Measurements from ENCODE around the gene MAPK8IP1.

MAPK8IP1 gene

DNA sequence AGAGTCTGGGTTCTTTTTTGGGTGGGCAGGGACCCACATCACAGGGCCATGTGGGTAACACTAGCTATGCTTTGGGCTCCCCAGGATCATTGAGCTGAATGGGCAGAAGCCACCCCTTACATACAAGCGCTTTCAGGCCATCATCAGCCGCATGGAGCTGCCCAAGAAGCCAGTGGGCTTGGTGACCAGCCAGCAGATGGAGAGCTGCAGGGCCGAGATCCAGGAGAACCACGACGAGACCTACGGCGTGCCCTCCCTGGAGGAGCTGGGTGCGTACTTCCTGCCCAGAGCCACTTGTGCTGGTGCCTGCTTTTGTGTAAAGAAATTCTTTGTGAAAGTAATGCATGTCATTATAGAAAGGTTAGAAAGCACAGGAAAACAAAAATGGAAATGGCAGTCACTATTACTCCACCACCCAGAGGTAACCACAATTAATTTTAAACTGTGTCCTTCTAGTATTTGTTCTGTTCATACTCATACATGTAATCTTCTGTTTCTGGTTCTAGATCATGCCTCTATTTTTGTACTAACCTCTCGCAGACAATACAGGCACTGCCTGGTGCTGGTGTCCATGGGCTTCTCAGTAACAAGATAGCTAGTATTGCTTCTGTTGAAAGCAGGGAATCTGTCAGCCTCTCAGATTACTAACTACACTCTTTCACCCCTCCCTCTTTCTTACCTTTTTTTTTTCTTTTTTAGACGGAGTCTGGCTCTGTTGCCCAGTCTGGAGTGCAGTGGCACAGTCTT is 24.5 kb upstream of the MAPK8IP1 start:
- DNase-seq: no peak

DNA sequence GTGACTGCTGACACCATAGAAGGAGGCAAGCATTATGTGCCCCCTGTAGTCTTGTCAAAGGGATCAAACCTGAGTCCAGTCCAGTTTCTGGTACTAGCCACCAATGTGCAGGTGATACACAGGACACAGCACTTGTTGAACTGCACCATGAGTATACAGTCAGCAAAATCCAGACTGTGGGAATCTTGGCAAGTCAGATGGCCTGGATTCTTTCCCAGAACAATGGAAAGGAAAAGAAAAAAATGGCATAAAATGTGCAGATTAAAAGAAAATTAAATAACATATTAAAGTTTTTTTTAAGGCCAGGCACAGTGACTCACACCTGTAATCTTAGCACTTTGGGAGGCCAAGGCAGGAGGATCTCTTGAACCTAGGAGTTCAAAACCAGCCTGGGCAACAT is 21.4 kb upstream of the MAPK8IP1 start:
- DNase-seq: no peak

DNA sequence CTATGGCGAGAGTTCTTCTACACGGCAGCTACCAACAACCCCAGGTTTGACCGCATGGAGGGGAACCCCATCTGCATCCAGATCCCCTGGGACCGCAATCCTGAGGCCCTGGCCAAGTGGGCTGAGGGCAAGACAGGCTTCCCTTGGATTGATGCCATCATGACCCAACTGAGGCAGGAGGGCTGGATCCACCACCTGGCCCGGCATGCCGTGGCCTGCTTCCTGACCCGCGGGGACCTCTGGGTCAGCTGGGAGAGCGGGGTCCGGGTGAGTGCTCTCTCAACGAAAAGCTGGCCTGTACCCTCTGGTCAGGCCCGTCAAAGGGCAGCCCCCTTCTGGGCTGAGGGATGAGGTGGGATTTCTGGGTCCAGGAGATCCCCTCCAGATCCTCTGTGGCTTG is 15.9 kb upstream of the MAPK8IP1 start:
- no peak for DNase-seq

DNA sequence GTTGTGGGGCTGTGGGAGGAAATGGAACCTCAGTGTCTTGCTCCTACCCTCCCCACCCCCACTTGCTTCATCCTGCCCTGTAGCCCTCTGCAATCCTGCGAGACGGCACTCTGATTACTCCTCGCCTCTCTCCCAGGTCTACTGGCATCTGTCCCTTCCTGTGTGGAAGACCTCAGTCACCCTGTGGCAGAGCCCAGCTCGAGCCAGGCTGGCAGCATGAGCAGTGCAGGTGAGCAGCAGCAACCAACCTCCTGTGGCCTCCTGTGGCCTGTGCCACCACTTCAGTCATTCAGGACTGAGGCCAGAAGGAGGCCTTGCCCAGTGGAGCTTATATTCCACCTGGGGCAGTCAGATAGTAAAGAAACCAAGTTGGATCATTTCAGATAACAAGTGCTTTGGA is 14.7 kb upstream of the MAPK8IP1 start:
- DNase-seq: no peak

DNA sequence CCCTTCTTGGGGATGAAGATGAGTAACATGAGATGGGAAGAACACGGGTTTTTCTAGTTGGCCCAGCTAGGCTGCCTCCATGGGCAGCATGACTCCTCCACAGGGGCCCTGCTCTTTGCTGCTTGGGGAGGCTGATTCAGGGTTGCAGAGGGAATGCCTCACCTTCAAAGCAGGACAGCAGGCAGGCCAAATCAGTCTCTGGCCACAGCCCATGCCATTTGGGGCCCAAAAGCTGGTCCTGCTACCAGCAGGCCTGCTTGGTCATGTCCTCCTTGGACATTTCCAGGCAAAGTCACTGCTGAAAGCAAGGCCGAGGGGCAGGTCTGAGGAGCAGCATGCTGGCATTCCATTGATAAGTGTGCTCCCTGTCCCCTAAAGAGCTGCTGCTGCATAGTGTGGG is 13.8 kb upstream of the MAPK8IP1 start:
- DNase-seq: no peak

DNA sequence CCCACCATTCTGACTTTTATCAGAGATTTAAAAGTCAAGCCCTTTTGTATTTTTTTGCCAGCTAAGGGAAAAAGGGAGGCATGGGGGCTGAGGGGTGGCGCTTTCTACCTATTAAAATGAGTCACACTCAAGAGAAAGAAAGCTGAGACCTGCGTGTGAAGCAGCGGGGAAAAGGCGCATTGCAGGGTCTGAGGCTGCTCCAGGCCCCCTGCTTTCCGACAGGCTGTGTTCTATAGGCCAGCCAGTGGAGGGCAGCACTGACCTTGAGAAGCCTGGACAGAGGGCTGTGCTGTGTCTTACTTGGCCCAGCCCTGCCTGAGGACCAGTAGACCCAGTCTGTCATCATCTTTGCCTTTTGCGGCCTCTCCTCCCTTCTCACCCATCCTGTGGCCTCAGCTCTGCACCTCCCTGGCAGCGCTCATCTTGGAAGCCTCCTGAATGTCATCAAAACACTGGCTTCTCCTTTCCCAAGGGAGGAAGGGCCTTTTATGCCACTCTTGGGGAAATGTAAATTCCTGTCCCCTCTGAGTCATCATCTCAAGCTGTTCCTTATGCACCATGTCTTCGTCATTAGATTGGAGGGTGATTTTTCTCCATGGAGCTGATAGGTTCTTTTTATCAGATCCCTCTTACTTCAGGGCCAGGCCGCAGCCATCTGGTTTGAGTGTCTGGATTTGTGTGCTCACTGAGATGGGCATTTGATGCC is 12.6 kb upstream of the MAPK8IP1 start:
- DNase-seq: peak; percentile 42

DNA sequence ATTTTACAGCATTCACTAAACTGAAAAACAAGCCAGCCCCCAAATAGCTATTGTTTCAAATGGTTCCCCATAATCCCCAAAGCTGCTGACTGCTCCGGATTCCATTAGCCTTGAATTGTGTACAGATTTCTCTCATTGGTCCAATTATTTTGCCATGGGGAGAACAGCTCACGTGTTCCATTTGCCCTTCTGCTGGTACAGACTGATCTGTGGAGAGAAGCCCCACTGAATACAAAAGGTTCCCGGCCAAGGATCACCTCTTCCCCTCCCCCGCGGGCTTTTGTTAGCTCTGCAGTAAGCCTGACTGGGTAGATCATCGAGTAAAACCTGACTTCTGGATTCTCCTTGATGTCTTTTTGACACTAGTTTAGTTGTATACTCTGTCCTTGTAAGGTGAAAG is 9.1 kb upstream of the MAPK8IP1 start:
- DNase-seq: no peak

DNA sequence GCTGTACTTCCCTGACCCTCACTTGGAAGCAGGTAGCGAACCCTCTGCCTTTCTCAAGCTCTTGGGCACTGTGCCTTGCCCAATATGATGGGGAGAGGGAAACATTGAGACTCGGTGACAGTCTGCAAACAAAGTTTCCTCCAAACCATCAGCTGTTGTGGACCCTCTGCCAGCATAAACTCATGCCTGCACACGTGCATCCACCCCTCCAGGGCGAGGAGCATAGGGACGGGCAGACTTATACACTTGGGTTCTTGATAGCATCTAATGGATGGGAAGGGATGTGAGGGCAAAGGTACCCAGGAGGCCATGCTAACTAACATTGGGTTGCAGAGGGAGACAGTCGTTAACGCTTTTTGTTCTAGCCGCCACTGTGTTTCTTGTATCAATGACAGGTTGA is 8.2 kb upstream of the MAPK8IP1 start:
- no peak for DNase-seq

DNA sequence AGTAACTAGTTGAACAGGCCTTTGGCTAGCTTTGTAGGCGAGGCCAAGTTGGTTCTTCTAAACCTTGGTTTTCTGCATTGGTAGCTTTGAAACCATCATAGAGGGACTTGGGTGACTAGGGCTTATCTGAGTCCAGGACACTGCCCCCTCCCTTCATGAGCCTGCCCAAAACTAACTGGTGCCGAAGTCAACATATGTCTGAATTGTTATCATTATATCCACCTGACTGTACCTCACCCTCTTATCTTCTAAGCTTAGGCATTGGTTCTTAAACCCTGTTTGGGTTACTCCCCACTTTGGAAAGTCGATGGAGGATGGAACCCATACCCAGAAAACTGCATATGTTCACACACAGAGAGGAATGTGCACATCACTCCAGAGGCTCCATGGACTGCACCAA is 7.6 kb upstream of the MAPK8IP1 start:
- no peak for DNase-seq

DNA sequence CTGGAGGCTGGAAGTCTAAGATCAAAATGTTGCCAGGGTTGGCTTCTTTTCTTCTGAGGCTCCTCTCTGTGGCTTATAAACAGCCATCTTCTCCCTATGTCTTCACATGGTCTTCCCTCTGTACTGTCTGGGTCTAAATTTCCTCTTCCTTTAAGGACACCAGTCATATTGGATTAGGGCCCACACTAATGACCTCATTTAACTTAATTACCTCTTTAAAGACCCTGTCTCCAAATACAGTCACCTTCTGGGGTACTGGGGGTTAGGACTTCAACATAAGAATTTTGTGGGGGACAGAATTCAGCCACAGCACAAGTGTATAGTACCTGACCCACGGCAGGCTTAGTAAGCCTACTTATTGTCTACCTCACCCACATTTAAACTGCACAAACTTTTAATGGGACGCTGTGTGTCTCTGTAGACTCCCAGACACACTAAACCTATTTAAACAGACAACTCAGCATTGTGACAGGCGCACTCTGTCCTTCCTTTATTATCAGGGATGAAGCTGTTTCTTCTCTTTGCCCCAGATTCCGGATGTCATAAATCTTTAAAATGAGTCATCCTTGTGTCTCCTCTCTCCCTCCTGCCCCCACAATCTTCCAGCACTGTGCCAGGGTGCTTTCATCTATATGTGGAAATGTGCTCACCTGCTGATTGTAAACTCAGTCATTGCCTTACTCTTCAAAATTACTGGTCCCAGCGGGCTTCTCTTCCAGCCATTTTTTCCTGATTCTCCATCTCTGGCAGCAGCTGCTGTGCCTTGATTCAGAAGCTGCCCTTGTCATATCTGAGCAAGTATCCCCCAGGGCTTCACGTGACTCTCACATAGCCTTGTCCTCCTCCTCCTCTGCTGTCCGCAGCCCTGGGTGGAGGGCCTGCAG is 5.4 kb upstream of the MAPK8IP1 start:
- DNase-seq: no peak

DNA sequence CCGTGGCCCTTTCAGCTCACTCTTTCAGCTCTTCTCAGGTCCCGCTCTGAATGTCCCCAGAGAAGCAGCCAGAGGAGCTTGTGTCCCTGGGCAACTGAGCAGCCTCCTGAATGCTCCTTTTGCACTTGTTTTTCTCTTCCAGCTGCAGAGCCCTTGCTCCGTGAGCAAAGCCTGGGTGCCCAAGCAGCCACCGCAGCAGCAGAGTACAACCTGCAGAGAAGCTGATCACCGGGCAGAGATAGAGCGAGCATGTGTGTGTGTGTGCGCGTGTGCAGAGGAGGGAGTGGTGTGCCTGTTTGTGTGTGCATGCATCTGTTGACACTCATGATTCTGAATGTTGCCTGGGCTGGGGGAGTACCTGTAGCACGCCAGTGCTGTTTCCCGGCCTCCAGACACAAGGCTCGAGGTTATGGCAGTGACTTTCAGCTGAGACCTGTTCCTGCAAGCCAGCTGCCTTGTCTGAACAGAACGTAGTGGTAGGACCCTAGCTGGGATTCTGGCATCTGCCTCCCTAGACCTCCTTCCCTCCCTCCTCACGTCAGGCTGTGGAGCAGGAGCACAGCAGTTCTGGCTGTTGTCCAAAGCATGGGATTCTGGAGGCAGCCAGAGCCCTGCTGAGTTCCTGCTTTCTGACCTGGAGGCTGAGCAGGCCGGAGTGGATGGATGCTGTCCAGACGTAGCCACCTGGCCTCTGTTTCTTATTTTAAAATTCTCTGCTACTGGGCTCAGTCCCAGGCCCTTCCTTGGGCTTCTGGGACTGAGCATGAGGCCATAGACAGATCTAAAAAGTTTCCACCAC is 4.5 kb upstream of the MAPK8IP1 start:
- no peak for DNase-seq

DNA sequence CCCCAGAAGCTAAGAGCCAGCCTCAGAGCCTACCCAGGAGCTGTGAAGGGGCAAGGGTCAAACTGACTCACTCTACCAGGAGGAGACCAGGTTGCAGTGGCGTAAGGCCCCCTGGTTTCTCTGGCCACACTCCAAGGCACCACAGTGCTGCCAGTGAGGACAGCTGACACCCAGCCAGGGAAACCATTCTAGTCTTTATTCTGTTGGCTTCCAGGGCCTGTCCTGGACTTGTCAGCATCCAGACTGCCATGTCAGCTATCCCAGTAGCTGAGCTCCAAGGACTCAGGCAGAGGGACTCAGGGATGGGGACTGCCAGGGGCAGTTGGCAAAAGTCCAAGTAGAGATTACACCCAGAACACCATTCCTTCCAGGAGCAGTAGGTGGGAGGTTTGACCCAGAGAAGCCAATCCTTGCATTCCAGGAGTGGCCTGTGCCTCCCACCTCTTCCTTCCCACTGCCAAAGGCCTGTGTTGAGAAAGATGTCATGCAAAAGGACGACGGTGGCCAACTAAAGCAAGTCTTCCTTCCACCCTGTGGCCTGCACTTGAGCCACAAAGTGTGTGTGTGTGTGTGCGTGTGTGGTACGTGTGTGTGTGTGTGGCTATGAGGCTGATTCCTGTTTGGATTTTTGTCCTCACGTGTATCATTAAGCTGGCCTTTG is 3.6 kb upstream of the MAPK8IP1 start:
- DNase-seq: no peak

DNA sequence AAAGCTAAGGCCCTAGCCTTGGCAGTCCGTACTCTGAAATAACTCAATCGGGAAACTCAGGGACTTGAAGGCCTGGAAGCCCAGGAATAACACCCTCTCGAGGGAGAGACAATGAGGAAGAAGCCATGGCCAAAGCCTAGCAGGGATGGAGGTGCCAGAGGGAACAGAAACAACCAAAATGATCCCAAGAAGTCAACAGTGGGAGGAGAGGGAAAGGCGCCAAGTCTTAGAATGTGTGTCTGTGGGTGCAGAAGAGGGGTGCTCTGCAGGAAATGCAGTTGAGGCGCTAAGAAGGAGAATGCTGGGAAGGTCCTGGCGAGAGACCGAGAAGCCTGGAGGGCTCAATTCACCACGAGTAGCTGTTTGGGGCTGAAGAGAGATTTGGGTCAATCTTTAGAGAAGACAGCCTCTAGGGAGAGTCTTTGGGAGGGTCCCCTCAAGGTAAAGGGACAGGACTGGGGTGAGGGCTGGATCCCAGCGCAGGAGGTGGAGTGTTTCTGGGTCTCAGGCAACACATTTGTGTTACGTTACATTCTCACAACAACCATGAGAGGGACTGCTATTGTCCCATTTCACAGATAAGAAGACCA is 760 bp upstream of the MAPK8IP1 start:
- no peak for DNase-seq

DNA sequence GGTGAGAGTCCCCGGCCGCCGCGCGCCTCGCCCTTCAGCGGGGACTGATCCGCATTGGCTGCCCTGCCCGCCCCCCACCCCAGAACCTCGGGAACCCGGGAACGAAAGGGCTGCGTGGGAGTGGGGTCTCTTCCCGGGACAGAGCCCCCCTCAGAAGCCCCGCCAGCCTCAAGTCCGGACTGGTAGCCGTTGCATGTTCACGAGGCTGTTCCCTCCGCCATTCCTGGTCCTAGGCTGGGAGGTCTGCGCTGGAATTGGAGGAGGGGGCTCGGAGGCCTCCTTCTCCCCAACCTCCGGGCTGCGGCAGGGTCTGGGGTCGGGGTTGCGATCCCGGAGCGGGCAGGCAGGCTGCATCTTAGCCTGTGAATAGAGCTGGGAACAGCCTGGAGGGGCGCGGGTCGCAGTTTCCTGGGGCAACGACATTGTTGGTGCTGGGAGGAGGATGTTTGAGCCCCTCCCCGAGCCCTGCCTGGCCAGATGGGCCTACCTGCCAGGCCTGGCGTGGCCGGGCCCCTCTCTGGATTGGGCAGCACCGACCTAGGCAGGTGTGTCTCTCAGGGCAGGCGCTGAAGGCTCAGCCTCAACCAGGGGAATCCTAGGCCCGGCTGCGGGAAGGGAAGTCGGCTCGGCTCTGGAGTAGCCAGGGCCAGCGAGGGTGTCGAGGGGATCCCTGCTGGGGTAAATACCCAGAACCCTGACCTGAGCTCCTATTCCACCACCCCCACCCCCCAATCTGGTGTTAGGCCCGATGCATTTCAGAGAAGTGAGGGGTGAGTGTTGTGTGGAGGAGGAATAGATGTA is 670 bp downstream of the MAPK8IP1 start:
- DNase-seq: no peak

DNA sequence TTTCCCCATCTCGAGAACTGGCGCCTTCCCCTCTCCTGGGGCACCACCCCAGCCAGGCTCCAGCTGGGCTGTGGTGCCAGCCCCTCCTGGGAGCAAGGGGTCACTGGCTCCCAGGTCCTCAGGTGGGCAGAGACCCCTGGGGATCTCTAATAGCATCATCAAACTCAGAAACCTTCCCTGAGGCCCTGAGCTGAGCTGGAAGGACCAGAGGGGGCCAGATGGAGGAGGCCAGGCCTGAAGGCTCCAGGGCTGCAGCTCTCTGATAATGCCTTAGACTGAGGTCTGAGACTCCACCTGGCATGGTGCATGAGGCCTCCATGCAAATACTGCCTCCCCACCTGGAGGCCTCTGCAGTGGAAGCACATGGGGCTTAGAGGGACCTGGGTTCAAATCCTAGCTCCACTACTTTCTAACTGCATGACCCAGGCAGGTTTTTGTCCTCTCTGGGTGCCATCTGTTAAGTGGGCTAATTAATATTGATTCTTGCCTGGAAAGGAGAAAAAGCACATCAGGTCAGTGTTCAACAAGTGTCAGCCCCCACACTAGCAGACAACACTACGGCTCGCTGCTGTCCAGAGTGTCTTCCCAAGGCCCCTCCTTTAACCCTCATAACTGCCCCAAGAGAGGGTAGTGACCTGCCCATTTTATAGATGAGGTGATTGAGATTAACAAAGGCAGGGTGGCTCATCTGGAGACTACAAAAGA is 1.5 kb downstream of the MAPK8IP1 start:
- no peak for DNase-seq

DNA sequence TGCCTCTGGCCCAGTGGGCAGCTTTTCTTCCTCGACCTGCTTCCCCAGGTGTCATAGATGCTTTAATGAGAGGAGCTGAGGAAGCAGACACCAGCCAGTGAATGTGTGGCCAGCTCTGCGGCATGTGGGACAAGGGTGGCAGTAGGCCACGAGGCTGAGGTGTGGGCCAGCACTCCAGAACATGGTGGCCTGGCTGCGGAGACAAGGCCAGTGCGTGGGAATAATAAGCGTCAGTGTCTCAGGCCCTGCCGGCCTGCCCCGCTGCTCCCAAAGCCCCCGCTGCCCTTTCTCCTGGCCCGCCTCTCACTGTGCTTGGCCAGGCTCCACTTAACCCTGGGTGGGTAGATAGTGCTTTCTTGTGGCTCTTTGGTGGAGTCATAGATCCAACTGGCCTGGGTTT is 2.1 kb downstream of the MAPK8IP1 start:
- DNase-seq: no peak

DNA sequence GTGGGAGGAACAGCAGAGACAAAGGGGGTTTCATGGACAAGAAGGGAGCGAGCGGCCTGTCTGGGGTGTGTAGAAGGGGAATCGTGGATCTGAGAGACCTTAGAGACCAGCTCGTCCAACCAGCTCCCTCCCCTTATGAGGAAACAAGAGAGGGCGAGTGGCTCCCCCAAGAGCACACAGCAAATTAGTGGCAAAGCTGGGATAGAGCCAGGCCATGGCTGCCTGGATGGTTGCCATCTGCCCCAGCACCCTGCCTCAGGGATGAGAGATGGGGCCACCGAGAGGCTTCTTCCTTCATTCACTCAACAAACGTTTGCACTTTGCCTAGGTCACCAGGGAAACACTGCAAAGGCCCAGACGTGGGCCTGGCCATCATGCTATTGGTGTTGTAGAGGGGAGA is 4.1 kb downstream of the MAPK8IP1 start:
- no peak for DNase-seq

DNA sequence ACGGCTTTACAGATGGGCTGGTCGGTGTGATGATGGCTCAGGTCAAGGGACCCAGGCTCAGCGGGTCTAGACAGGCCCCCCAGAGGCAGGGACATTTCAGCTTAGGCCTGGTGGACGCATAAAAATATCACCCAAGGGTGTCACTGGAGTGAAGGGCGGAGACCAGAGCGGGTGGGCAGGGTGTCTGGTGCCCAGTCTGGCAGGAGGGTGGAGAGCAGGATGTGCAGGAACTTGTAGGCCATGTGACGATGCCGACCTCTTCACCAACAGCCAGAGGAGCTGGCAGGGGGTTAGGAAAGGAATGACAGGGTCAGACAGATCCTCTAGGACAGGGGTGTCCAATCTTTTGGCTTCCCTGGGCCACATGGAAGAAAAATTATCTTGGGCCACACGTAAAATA is 4.5 kb downstream of the MAPK8IP1 start:
- DNase-seq: no peak

DNA sequence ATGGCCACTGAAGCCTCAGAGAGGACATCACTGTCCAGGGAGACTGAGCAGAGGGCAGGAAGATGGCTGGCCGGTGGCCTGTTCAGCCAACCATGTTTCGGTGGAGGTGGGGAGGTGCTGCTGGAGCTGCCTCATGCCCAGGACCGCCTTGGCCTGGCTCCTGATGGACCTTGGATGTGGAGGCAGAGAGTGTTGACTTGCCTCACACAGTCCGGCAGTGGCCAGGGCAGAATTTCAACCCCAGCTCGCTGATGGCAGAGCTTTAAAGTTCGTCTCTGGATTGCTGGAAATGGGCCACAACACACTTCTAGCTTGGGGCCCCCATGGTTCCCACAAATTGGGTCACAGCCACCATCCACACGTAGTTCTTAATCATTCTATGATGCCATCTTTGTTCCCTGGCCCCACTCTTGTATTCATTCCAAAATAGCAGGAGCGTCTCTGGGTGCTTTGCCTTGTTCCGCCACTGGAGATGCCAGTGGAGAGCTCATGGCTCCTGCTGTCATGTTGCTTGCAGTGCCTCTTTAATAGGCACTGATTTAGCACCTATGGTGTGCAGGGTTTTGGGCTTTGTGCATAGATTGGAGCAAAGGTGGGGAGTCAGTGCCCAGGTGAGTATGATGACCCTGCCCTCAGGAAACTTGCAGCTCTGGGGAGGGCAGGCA is 5.6 kb downstream of the MAPK8IP1 start:
- no peak for DNase-seq

DNA sequence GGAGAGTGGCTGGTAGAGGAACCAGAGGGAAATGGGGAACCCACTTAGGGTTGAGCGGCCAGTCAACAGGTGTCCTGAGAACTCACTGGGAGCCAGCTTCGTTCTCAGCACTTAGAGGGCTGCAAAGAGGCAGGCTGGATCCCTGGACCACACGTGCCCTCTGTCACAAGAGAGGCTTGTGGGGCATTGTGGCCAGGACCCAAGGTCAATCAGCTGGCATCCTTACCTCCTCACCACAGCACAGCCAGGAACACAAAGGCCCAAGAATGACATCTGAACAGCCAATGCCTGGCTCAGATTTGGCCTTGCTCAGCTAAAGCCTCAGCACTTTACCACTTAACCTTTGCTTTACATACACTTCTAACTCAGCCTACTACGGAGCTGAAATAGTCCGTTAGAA is 7.4 kb downstream of the MAPK8IP1 start:
- no peak for DNase-seq

All from CD4-positive, alpha-beta T cell treated with Interleukin-17A for 1 hour (primary cell).